ENCODE measurements around the gene RAB1A. TPM values are rescaled to one million over a fixed set of nuclear protein-coding genes. Genes with fewer than 3 reads are reported as not detected.

RAB1A gene
- polyA plus RNA-seq, 1 donor (not counting 4 experiments of a cell fraction or from before 2014, with no cell fraction given) = 274 TPM

GRCh38 chr2:65056215-65057053 lies 73.5 kb downstream of the RAB1A start, which contains the start of gene CEP68:
TSS of gene CEP68 (plus strand) at chr2:65056416. CDS start at chr2:65069445, 13,029 bp downstream.
- Histone ChIP-seq H3K9me3 (ENCODE audit: control insufficient read depth, low read depth, low read length) (no peaks in the 10 kb centered on the region), H3K9me1 (ENCODE audit: control insufficient read depth, extremely low read depth, insufficient read depth, low read length) (no peaks in the 10 kb centered on the region), H2AFZ (ENCODE audit: control insufficient read depth, low read length) (peak within 1 kb of the TSS; percentile 87), H3K27ac (ENCODE audit: control insufficient read depth, insufficient read depth, low read length) (peak within 1 kb of the TSS; percentile 63), H3K4me3 (ENCODE audit: control insufficient read depth in 2 of 3, extremely low read depth in 1 of 3, insufficient read depth in 2 of 3, low read depth in 1 of 3, low read length in 3 of 3) (peak within 1 kb of the TSS; percentile 51 to 79 (median 71)), H3K4me2 (ENCODE audit: control insufficient read depth, extremely low read depth, insufficient read depth, low read depth, low read length) (peak within 1 kb of the TSS; percentile 97), H4K20me1 (ENCODE audit: control insufficient read depth, extremely low read depth, insufficient read depth, low read length) (no peaks in the 10 kb centered on the region), H3K9ac (ENCODE audit: control insufficient read depth, extremely low read depth, insufficient read depth, low read length) (peak within 1 kb of the TSS; percentile 75), H3K27me3 (ENCODE audit: control insufficient read depth, extremely low read depth, insufficient read depth, low read length) (no peaks in the 10 kb centered on the region), H3K79me2 (ENCODE audit: control insufficient read depth, insufficient read depth, low read length) (no peaks in the 10 kb centered on the region), H3K4me1 (ENCODE audit: control insufficient read depth, extremely low read depth, insufficient read depth, low read length) (peaks cover 15% of the 10 kb centered on the region), H3K36me3 (ENCODE audit: control insufficient read depth in 2 of 2, extremely low read depth in 1 of 2, insufficient read depth in 2 of 2, low read length in 2 of 2) (no peaks in the 10 kb centered on the region)
- no peak for TF ChIP-seq CTCF (optimal IDR thresholded peaks at IDR 0.05 in 1 of 3, IDR thresholded peaks at IDR 0.05 in 1 of 3, conservative IDR thresholded peaks at IDR 0.05 in 1 of 3; ENCODE audit: extremely low read depth in 1 of 3, insufficient read depth in 2 of 3, low read length in 3 of 3)
- FAIRE-seq (peak; percentile 61), DNase-seq (ENCODE audit: low read depth, low spot score) (peak; percentile 86)
- dilution Hi-C loops (cut with MboI; ENCODE audit: extremely low pct_ligation_motif_present, low sequenced_read_pairs) = no loop called here

- no peak for TF ChIP-seq EZH2 (IDR thresholded peaks at IDR 0.05; ENCODE audit: low read length)
- TF ChIP-seq CTCF (optimal IDR thresholded peaks at IDR 0.05 in 1 of 3, IDR thresholded peaks at IDR 0.05 in 1 of 3, conservative IDR thresholded peaks at IDR 0.05 in 1 of 3; ENCODE audit: extremely low read depth in 1 of 3, insufficient read depth in 2 of 3, low read length in 3 of 3) = no peak
- dilution Hi-C loops (cut with MboI; ENCODE audit: extremely low pct_ligation_motif_present, low sequenced_read_pairs) = no loop called here
- FAIRE-seq (no peak), DNase-seq (ENCODE audit: low read depth, low spot score) (no peak)
- H3K9me1 ChIP-seq (ENCODE audit: control insufficient read depth, extremely low read depth, insufficient read depth, low read length) = no peaks in the 10 kb centered on the region
- H3K36me3 ChIP-seq (ENCODE audit: control insufficient read depth in 2 of 2, extremely low read depth in 1 of 2, insufficient read depth in 2 of 2, low read length in 2 of 2) = no peaks in the 10 kb centered on the region
- no peaks in the 10 kb centered on the region for H4K20me1 ChIP-seq (ENCODE audit: control insufficient read depth, extremely low read depth, insufficient read depth, low read length)
- H3K4me3 ChIP-seq (ENCODE audit: control insufficient read depth in 2 of 3, extremely low read depth in 1 of 3, insufficient read depth in 2 of 3, low read depth in 1 of 3, low read length in 3 of 3) = peak overlapping the region; percentile 51 to 79 (median 71)
- H3K27me3 ChIP-seq (ENCODE audit: control insufficient read depth, extremely low read depth, insufficient read depth, low read length) = no peaks in the 10 kb centered on the region
- H3K4me1 ChIP-seq (ENCODE audit: control insufficient read depth, extremely low read depth, insufficient read depth, low read length) = peaks cover 14% of the 10 kb centered on the region
- H3K9ac ChIP-seq (ENCODE audit: control insufficient read depth, extremely low read depth, insufficient read depth, low read length) = peak overlapping the region; percentile 75
- no peaks in the 10 kb centered on the region for H3K9me3 ChIP-seq (ENCODE audit: control insufficient read depth, low read depth, low read length)
- H3K4me2 ChIP-seq (ENCODE audit: control insufficient read depth, extremely low read depth, insufficient read depth, low read depth, low read length) = peak overlapping the region; percentile 83
- H3K79me2 ChIP-seq (ENCODE audit: control insufficient read depth, insufficient read depth, low read length) = no peaks in the 10 kb centered on the region
- H3K27ac ChIP-seq (ENCODE audit: control insufficient read depth, insufficient read depth, low read length) = peak overlapping the region; percentile 2
- H2AFZ ChIP-seq (ENCODE audit: control insufficient read depth, low read length) = peak overlapping the region; percentile 87
These were observed 74.3 kb downstream of the RAB1A start for GRCh38 chr2:65055422-65056214.
